WI38 (cell line): Measurements from ENCODE around the gene RNF208.

ENCODE experiments used
- H3K4me3 ChIP-seq: 2 replicates; pipeline ENCODE4 v1.5.1; 2011; ENCODE audit warnings: low read depth, mild to moderate bottlenecking, control low read depth, low read length
- TF ChIP-seq, protein P1 (sequence below): IDR thresholded peaks from 2 replicates; pipeline ENCODE4 v1.5.1; 2012; ENCODE audit warnings: low read depth, mild to moderate bottlenecking, control low read depth, low read length

The RNF208 gene

DNA sequence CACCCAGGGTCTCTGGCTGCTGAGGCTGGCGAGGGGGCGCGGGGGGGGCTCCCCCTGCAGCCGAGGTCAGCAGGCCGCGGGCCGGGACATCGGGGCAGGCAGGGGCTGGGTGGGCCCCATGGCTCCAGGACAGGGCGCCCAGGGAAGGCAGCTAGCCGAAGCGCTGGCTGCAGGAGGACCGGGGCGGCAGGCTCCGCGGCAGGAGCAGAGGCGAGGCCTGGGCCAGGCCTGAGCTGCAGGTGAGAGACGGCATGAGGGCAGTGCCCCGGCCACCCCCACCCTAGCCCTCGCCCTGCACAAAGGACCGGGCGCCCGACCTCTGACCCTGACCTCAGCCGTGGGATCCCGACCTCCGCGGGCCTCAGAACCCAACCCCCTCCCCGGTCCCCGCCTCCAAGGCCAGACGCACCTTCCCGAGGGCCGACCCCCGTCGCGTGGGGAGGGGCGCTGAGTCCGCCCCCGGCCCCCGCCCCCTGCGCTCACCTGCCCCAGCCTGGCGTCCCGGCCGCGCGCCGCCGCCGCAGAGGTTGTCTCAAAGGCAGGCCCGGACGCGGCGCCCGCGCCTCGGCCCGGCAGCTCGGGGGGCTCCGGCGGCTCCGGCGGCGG is 431 bp downstream of the RNF208 start:
- H3K4me3 ChIP-seq, result no peak overlapping the region
- TF ChIP-seq, protein P1, sequence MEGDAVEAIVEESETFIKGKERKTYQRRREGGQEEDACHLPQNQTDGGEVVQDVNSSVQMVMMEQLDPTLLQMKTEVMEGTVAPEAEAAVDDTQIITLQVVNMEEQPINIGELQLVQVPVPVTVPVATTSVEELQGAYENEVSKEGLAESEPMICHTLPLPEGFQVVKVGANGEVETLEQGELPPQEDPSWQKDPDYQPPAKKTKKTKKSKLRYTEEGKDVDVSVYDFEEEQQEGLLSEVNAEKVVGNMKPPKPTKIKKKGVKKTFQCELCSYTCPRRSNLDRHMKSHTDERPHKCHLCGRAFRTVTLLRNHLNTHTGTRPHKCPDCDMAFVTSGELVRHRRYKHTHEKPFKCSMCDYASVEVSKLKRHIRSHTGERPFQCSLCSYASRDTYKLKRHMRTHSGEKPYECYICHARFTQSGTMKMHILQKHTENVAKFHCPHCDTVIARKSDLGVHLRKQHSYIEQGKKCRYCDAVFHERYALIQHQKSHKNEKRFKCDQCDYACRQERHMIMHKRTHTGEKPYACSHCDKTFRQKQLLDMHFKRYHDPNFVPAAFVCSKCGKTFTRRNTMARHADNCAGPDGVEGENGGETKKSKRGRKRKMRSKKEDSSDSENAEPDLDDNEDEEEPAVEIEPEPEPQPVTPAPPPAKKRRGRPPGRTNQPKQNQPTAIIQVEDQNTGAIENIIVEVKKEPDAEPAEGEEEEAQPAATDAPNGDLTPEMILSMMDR, result no peak

DNA sequence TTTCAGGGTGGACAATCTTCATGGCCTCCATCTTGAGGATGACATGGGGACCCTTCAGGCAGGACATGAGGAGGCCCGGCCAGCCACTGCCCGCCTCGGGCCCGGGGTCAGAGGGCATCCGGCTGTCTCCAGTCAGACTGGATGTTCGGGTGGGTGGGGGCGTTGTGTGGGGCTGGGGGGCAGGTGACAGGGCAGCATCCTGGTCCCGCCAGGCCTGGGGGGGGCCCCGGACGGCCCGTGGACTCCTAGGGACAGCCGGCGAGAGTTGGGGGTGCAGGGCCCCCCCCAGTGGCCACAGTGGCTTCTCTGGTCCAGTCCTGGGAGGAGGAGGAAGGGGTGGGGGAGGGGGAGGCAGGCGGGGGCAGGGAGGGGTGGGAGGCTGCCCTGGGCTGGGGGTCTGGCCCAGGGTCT is 940 bp downstream of the RNF208 start:
- TF ChIP-seq, protein P1, result no peak
- no peak overlapping the region for H3K4me3 ChIP-seq

DNA sequence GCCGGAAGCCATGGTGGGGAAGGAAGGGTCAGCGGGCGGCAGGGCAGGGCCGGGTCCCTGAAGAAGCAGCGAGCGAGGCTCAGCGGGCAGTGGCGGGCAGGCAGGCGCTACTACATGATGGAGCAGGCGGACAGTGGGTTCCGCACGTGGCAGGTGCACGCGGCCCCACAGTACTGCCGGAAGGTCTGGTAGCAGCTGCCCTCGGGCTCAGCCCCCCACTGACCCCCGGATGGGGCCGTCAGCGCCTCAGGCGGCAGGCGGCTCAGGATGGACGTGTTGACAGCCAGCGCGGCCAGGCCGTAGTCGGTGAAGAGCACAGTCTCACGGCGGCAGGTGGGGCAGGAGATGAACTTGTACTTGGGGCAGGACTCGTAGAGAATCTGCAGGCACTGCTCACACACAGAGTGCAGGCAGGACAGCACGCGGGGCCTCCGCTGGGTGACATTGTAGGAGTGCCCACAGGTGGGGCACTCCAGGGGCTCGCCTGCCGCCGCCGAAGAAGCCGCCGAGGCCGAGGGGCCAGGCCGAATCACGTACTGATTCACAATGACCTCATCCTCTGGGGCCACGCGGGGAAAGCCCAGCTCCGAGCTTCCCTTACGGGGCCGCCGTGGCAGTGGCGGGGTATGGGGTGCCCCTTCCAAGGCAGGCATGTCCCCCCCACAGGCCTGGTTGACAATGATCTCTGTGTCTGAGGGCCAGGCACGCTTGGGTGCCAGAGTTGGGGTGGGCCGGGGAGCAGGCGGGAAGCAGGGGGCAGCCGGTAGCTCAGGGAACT is 1.5 kb downstream of the RNF208 start:
- TF ChIP-seq, protein P1, result no peak
- H3K4me3 ChIP-seq, result no peak overlapping the region

DNA sequence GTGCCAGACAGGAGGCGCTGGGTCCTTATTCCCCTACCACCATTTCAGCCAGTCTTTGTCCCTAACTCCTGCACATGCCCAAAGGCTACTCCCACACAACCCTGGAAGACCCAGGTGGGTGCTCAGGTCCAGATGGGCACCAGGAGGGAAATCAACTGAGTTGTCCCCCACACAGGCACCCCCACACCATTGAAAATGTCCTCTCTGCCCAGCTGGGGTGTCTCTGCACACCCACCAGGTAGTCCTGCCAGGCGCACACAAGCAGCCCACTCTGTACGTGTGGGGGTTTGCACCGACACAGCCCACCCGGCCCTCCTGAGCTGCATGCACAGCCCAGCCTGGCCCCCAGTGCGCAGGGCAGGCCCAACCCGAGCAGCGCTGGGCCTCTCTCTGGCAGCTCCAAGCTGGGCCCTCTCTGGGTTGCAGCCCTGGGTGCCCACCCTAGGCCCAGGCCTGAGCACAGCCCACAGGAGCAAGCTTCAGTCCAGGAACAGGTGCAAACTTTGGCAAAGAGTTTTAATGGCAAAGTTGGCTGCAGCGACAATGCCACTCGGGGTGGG is 2.2 kb downstream of the RNF208 start:
- H3K4me3 ChIP-seq, result no peak overlapping the region
- TF ChIP-seq, protein P1, result no peak

DNA sequence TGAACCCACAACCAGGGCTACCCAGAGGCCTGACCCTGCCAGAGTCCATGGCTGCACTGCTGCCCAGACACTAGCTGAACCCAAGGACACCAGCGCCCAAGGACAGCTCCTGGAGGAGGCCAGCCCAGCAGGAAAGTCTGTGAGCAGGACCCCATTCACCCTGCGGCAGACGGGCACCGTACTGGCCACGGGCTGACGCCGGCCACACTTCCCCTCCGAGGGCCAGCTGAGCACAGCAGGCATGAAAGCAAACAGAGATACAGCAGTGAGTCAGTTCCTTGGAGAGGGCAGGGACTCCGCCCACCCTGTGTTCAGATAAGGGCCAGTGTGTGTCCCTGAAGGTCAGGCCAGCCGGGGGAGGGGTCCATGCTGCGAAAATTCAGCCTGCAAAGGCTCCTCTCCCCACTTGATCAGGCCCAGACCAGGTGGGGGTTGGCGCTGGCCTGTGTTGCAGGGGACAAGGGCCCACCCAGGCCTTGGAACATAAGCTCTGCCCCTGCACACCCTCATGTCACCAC is 3.2 kb downstream of the RNF208 start:
- TF ChIP-seq, protein P1, result no peak
- H3K4me3 ChIP-seq, result no peak overlapping the region

DNA sequence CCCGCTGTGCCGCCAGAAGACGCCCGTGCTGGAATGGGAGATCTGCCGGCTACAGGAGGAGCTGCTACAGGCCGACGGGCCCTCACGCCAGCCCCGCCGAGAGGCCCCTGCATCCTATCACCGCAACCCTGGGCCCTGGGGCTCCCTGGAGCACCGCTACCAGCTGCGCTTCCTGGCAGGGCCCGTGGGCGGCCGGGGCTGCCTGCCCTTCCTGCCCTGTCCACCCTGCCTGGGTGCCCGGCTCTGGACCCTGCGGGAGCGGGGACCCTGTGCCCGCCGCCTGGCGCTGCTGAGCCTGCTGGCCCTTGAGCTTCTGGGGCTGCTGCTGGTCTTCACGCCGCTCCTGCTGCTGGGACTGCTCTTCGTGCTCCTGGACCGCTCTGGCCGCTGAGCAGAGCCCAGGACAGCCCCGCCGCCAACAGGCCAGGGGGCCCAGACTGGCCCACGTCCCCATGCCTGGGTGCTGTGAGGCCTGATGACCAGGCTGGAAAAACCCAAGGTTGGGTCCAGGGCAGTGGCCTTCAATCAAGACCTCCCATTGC is 3.8 kb downstream of the RNF208 start:
- H3K4me3 ChIP-seq, result no peak overlapping the region
- TF ChIP-seq, protein P1, result no peak
